ENCODE results near the gene SLC22A13.
"Not testable (repeated sequence)": the region's sequence is repeated elsewhere in the genome, so short reads cannot be mapped to it uniquely, and the experiment has no call there.

Gene SLC22A13

GRCh38 chr3:38264779-38265178 is 833 bp upstream of the SLC22A13 start:
- no peak for FAIRE-seq
- no peak for DNase-seq (ENCODE audit: low spot score)

GRCh38 chr3:38266810-38267209 is 1.2 kb downstream of the SLC22A13 start:
- no peak for FAIRE-seq
- DNase-seq (ENCODE audit: low spot score) = no peak

- no peak for FAIRE-seq
- DNase-seq (ENCODE audit: low spot score) = no peak
Observed at GRCh38 chr3:38267662-38268061, 2.0 kb downstream of the SLC22A13 start.

- FAIRE-seq (no peak), DNase-seq (ENCODE audit: low spot score) (no peak)
Observed at GRCh38 chr3:38268087-38268486, 2.5 kb downstream of the SLC22A13 start.

- no peak for FAIRE-seq
- DNase-seq (ENCODE audit: low spot score) = no peak
Observed at GRCh38 chr3:38268522-38268921, 2.9 kb downstream of the SLC22A13 start.

GRCh38 chr3:38270606-38271005 is 5.0 kb downstream of the SLC22A13 start:
- DNase-seq (ENCODE audit: low spot score) = no peak
- no peak for FAIRE-seq

GRCh38 chr3:38271553-38271952 is 5.9 kb downstream of the SLC22A13 start:
- FAIRE-seq (no peak), DNase-seq (ENCODE audit: low spot score) (no peak)

GRCh38 chr3:38274864-38275649 is 9.4 kb downstream of the SLC22A13 start:
- no peak for FAIRE-seq
- DNase-seq (ENCODE audit: low spot score) = no peak

- FAIRE-seq = no peak
- no peak for DNase-seq (ENCODE audit: low spot score)
Observed at GRCh38 chr3:38275658-38276057, 10.0 kb downstream of the SLC22A13 start.

GRCh38 chr3:38276081-38276916 is 10.7 kb downstream of the SLC22A13 start:
- DNase-seq (ENCODE audit: low spot score) = no peak
- FAIRE-seq = no peak

- FAIRE-seq = no peak
Observed at GRCh38 chr3:38276917-38277630, 11.5 kb downstream of the SLC22A13 start.

GRCh38 chr3:38278841-38279240 is 13.2 kb downstream of the SLC22A13 start:
- DNase-seq (ENCODE audit: low spot score) = no peak
- no peak for FAIRE-seq

More at GRCh38 chr3:38276917-38277630, 11.5 kb downstream of the SLC22A13 start:
- no peak for DNase-seq (ENCODE audit: low spot score)

- FAIRE-seq = no peak
- no peak for DNase-seq (ENCODE audit: low spot score)
Observed at GRCh38 chr3:38281895-38282686, 16.5 kb downstream of the SLC22A13 start, which contains the start of gene SLC22A14. SLC22A14 (plus strand) TSS chr3:38282294; CDS start chr3:38306027, 23,733 bp downstream.

GRCh38 chr3:38283810-38284755 is 18.5 kb downstream of the SLC22A13 start:
- FAIRE-seq (no peak), DNase-seq (ENCODE audit: low spot score) (no peak)

- no peak for FAIRE-seq
- no peak for DNase-seq (ENCODE audit: low spot score)
Observed at GRCh38 chr3:38284756-38285150, 19.1 kb downstream of the SLC22A13 start.

- not testable (repeated sequence) for DNase-seq (ENCODE audit: low spot score); FAIRE-seq
Observed at GRCh38 chr3:38289286-38290217, 23.9 kb downstream of the SLC22A13 start.

GRCh38 chr3:38297053-38297452 is 31.4 kb downstream of the SLC22A13 start:
- FAIRE-seq; DNase-seq (ENCODE audit: low spot score): not testable (repeated sequence)

- DNase-seq (ENCODE audit: low spot score) (no peak), FAIRE-seq (no peak)
Observed at GRCh38 chr3:38297537-38297936, 31.9 kb downstream of the SLC22A13 start.
